PC-9 (cell line): ENCODE results near the gene RTN4RL1. TPM values are rescaled to one million over a fixed set of nuclear protein-coding genes. Genes with fewer than 3 reads are reported as not detected.

Experiments
- BruUV-seq: library from RNA; stranded (reverse); fragments of 400-500 nt; replicated peaks from 2 replicates; lab custom pipeline; 2021; lab: Mats Ljungman, UMichigan
- CTCF ChIA-PET: fragments of 300-600 bp; sonication (Branson Sonifier 250); formaldehyde crosslinking; loops from one replicate; lab custom pipeline; 2022; ENCODE audit warnings: antibody characterized with exemption; lab: Charles Lee
- POLR2A ChIA-PET: fragments of 300-600 bp; sonication (Branson Sonifier 250); formaldehyde crosslinking; loops from one replicate; lab custom pipeline; 2022; ENCODE audit warnings: antibody characterized with exemption; ENCODE audit not compliant: unreplicated experiment; lab: Charles Lee
- DNase-seq, 2 experiments: peaks; one replicate each; pipeline versions ENCODE4 v3.0.0 to v3.0.0-alpha.2; 2015 to 2022; ENCODE audit warnings: mixed read lengths in 1 of 2
- H2AFZ ChIP-seq: fragments of 200-600 bp; sonication (generic); 2 replicates; pipeline ENCODE4 v1.8.1; 2017; ENCODE audit warnings: antibody characterized with exemption
- H3F3A ChIP-seq: fragments of 200-600 bp; sonication (generic); 2 replicates; pipeline ENCODE4 v1.8.1; 2017; ENCODE audit warnings: antibody characterized with exemption, mild to moderate bottlenecking, low read depth; ENCODE audit not compliant: insufficient read depth
- H3K27ac ChIP-seq: fragments of 200-600 bp; sonication (generic); 2 replicates; pipeline ENCODE4 v1.6.1; 2016; ENCODE audit warnings: mixed run types
- H3K27me3 ChIP-seq: fragments of 200-600 bp; sonication (generic); 2 replicates; pipeline ENCODE4 v1.6.1; 2016; ENCODE audit warnings: low read depth, mixed run types; ENCODE audit not compliant: insufficient read depth
- H3K36me3 ChIP-seq: fragments of 200-600 bp; sonication (generic); 2 replicates; pipeline ENCODE4 v1.6.1; 2016; ENCODE audit warnings: low read depth, mixed run types
- H3K4me1 ChIP-seq: fragments of 200-600 bp; sonication (generic); replicated peaks from 2 replicates; pipeline ENCODE4 v1.6.1; 2016; ENCODE audit warnings: mixed run types; ENCODE audit not compliant: insufficient read depth
- H3K4me2 ChIP-seq: fragments of 200-600 bp; sonication (generic); 2 replicates; pipeline ENCODE4 v1.6.1; 2017; ENCODE audit warnings: mixed run types
- H3K4me3 ChIP-seq: fragments of 200-600 bp; sonication (generic); 2 replicates; pipeline ENCODE4 v1.6.1; 2016; ENCODE audit warnings: mixed run types
- H3K79me2 ChIP-seq: fragments of 200-600 bp; sonication (generic); 2 replicates; pipeline ENCODE4 v1.6.1; 2017; ENCODE audit warnings: low read depth, mixed run types
- H3K9me2 ChIP-seq: fragments of 200-600 bp; sonication (generic); 2 replicates; pipeline ENCODE4 v1.8.1; 2017; ENCODE audit warnings: mild to moderate bottlenecking; ENCODE audit not compliant: insufficient read depth
- H3K9me3 ChIP-seq: fragments of 200-600 bp; sonication (generic); 2 replicates; pipeline ENCODE4 v1.8.1; 2016; ENCODE audit warnings: low read depth; ENCODE audit not compliant: insufficient read depth
- H4K20me1 ChIP-seq: fragments of 200-600 bp; sonication (generic); 2 replicates; pipeline ENCODE4 v1.8.1; 2017; ENCODE audit not compliant: insufficient read depth
- CTCF ChIP-seq: fragments of 200-600 bp; sonication (generic); conservative IDR thresholded peaks from 2 replicates; pipeline ENCODE4 v1.6.1; 2017; ENCODE audit warnings: mixed run types, antibody characterized with exemption, mild to moderate bottlenecking, moderate library complexity
- EZH2 ChIP-seq: fragments of 200-600 bp; sonication (generic); IDR thresholded peaks from 2 replicates; pipeline ENCODE4 v1.8.0; 2017; ENCODE audit warnings: antibody characterized with exemption, low read depth
- intact Hi-C: fragments of 100-400 bp; cut with micrococcal nuclease; formaldehyde crosslinking; loops from one replicate; pipeline ENCODE4 v1.10.0; 2022; ENCODE audit not compliant: unreplicated experiment
- total RNA-seq: library from RNA; stranded (reverse); gene quantifications from 2 replicates; pipeline ENCODE4 v1.2.3, GENCODE V29; 2021

The RTN4RL1 gene
- total RNA-seq, 1 experiment from 2014 or later, result 0.13 TPM

- Histone ChIP-seq H3K27me3 (peaks cover 23% of the 10 kb centered on the region; the same call in 1 of the 2 replicates), H3K27ac (no peak overlapping the region), H3K36me3 (no peaks in the 10 kb centered on the region), H3K9me2 (no peaks in the 10 kb centered on the region), H3K79me2 (peaks cover 14% of the 10 kb centered on the region), H3K9me3 (no peaks in the 10 kb centered on the region), H3K4me2 (no peak overlapping the region), H3K4me1 (peaks cover 21% of the 10 kb centered on the region), H4K20me1 (peaks cover 14% of the 10 kb centered on the region; the same call in 1 of the 2 replicates), H3K4me3 (no peak overlapping the region), H3F3A (peaks cover 11% of the 10 kb centered on the region; the same call in 1 of the 2 replicates), H2AFZ (no peak overlapping the region)
- intact Hi-C loops, result no loop called here
- POLR2A ChIA-PET, result interaction anchor here (0.6 kb wide), 1 partner anchor 122 kb away, joined by 4 read pairs; no protein-coding TSS in a partner anchor
- BruUV-seq, result no TSS peak
- no peak for DNase-seq
- TF ChIP-seq CTCF, result no peak
- TF ChIP-seq EZH2, result no peak
- CTCF ChIA-PET, result interaction anchor here (0.6 kb wide), 2 partner anchors 23 to 32 kb away, joined by 3 to 4 read pairs; no protein-coding TSS in a partner anchor
Measured at GRCh38 chr17:2028234-2028614, 3.1 kb upstream of the RTN4RL1 start.

GRCh38 chr17:2027528-2028233 lies 2.5 kb upstream of the RTN4RL1 start:
- no peaks in the 10 kb centered on the region for H3K36me3 ChIP-seq
- H3K4me3 ChIP-seq, result no peak overlapping the region
- CTCF ChIA-PET, result interaction anchor here (0.6 kb wide), 3 partner anchors 24 to 182 kb away, joined by 3 to 5 read pairs (median 4); no protein-coding TSS in a partner anchor
- no peak overlapping the region for H3K27ac ChIP-seq
- DNase-seq, result no peak
- H3K9me3 ChIP-seq, result no peaks in the 10 kb centered on the region
- H2AFZ ChIP-seq, result no peak overlapping the region
- peaks cover 11% of the 10 kb centered on the region; the same call in 1 of the 2 replicates for H3F3A ChIP-seq
- H4K20me1 ChIP-seq, result peaks cover 14% of the 10 kb centered on the region; the same call in 1 of the 2 replicates
- peaks cover 23% of the 10 kb centered on the region; the same call in 1 of the 2 replicates for H3K27me3 ChIP-seq
- H3K9me2 ChIP-seq, result no peaks in the 10 kb centered on the region
- H3K4me2 ChIP-seq, result no peak overlapping the region
- BruUV-seq, result no TSS peak
- POLR2A ChIA-PET, result interaction anchor here (0.9 kb wide), 1 partner anchor 264 kb away, joined by 6 read pairs; no protein-coding TSS in a partner anchor
- no peak for TF ChIP-seq EZH2
- TF ChIP-seq CTCF, result no peak
- intact Hi-C loops, result no loop called here
- H3K79me2 ChIP-seq, result peaks cover 14% of the 10 kb centered on the region
- peaks cover 21% of the 10 kb centered on the region for H3K4me1 ChIP-seq

- peak; percentile 40 to 77 for DNase-seq
- peak; percentile 82 for TF ChIP-seq CTCF
- TF ChIP-seq EZH2, result peak; percentile 75; the same call in 1 of the 2 replicates
- POLR2A ChIA-PET, result interaction anchor here (0.5 to 0.7 kb wide), 2 partner anchors 278 to 697 kb away, joined by 3 to 4 read pairs; partner anchors contain the start of genes SMG6 and SRR
Measured at GRCh38 chr17:2025622-2026309, 632 bp upstream of the RTN4RL1 start.

More at GRCh38 chr17:2025622-2026309, 632 bp upstream of the RTN4RL1 start:
- Histone ChIP-seq H3F3A (peaks cover 16% of the 10 kb centered on the region; the same call in 1 of the 2 replicates), H3K79me2 (peaks cover under 1% of the 10 kb centered on the region; the same call in 1 of the 2 replicates), H4K20me1 (0 out of 2 replicates have a peak, but pooled peaks cover 1% of the 10 kb centered on the region), H3K9me2 (no peaks in the 10 kb centered on the region), H3K36me3 (no peaks in the 10 kb centered on the region), H2AFZ (peak overlapping the region; percentile 89), H3K9me3 (no peaks in the 10 kb centered on the region), H3K27ac (no peak overlapping the region), H3K4me3 (peak overlapping the region; percentile 68), H3K27me3 (peaks cover 28% of the 10 kb centered on the region), H3K4me2 (peak overlapping the region; percentile 96), H3K4me1 (peaks cover 11% of the 10 kb centered on the region)
- no TSS peak for BruUV-seq
- CTCF ChIA-PET, result interaction anchor here (0.6 to 2.0 kb wide), 11 partner anchors 12 to 1602 kb away, joined by 3 to 31 read pairs (median 3); no protein-coding TSS in a partner anchor
- intact Hi-C loops, result loop anchor here (1.0 kb wide), 1 partner anchor 117 kb away; no protein-coding TSS in a partner anchor
